Activated CD4-positive, alpha-beta T cell treated with anti-CD3 and anti-CD28 coated beads, Interleukin-2, Interleukin-6, amounts not matched to agents 100 ng/mL and 50 ng/mL, durations not matched to agents 16 hours and 8 hours (primary cell): ENCODE data around the gene MS4A10.

Source experiments
- DNase-seq: peaks from one replicate; pipeline ENCODE4 v3.0.0-alpha.2; 2020

Gene MS4A10

GRCh38 chr11:60766547-60766946 lies 18.6 kb upstream of the MS4A10 start:
- DNase-seq, result no peak

- peak; percentile 23 for DNase-seq
Observed at GRCh38 chr11:60767388-60767811, 17.7 kb upstream of the MS4A10 start.

GRCh38 chr11:60768202-60768601 lies 16.9 kb upstream of the MS4A10 start:
- DNase-seq, result no peak

- no peak for DNase-seq
Observed at GRCh38 chr11:60769273-60769672, 15.9 kb upstream of the MS4A10 start.

GRCh38 chr11:60769811-60770210 lies 15.3 kb upstream of the MS4A10 start:
- no peak for DNase-seq

- DNase-seq, result no peak
Observed at GRCh38 chr11:60771146-60771545, 14.0 kb upstream of the MS4A10 start.

GRCh38 chr11:60771879-60772525 lies 13.1 kb upstream of the MS4A10 start:
- no peak for DNase-seq

GRCh38 chr11:60772666-60773065 lies 12.5 kb upstream of the MS4A10 start:
- no peak for DNase-seq

GRCh38 chr11:60774726-60775125 lies 10.4 kb upstream of the MS4A10 start:
- no peak for DNase-seq

GRCh38 chr11:60775420-60775961 lies 9.6 kb upstream of the MS4A10 start:
- peak; percentile 88 for DNase-seq

GRCh38 chr11:60776167-60776566 lies 9.0 kb upstream of the MS4A10 start:
- no peak for DNase-seq

GRCh38 chr11:60777106-60777505 lies 8.0 kb upstream of the MS4A10 start:
- no peak for DNase-seq

GRCh38 chr11:60777572-60777971 lies 7.6 kb upstream of the MS4A10 start:
- DNase-seq, result no peak

GRCh38 chr11:60780065-60780464 lies 5.1 kb upstream of the MS4A10 start:
- DNase-seq, result no peak

- DNase-seq, result no peak
Observed at GRCh38 chr11:60780774-60781173, 4.4 kb upstream of the MS4A10 start.

GRCh38 chr11:60781286-60781980 lies 3.7 kb upstream of the MS4A10 start:
- no peak for DNase-seq

GRCh38 chr11:60781981-60782316 lies 3.2 kb upstream of the MS4A10 start:
- no peak for DNase-seq

GRCh38 chr11:60782393-60783140 lies 2.6 kb upstream of the MS4A10 start:
- DNase-seq, result no peak

GRCh38 chr11:60783141-60783484 lies 2.0 kb upstream of the MS4A10 start:
- DNase-seq, result no peak

- DNase-seq, result no peak
Observed at GRCh38 chr11:60783911-60784310, 1.2 kb upstream of the MS4A10 start.

- no peak for DNase-seq
Observed at GRCh38 chr11:60785806-60786361, 751 bp downstream of the MS4A10 start.

GRCh38 chr11:60786811-60787567 lies 1.9 kb downstream of the MS4A10 start:
- DNase-seq, result no peak
